Panc1 (cell line): ENCODE measurements around the gene CHTOP. TPM values are rescaled to one million over a fixed set of nuclear protein-coding genes. Genes with fewer than 3 reads are reported as not detected.

Experiments
- ATAC-seq: fragments of 200-7000 bp; cut with Tn5 transposase; 2 replicates; pipeline ENCODE4 v1.9.1; 2020; ENCODE audit warnings: mild to moderate bottlenecking, moderate library complexity
- BruUV-seq: library from RNA; stranded (reverse); fragments of 400-500 nt; replicated peaks from 2 replicates; lab custom pipeline; 2021; lab: Mats Ljungman, UMichigan
- CTCF ChIA-PET: fragments of 300-600 bp; sonication (Branson Sonifier 250); formaldehyde crosslinking; loops from one replicate; lab custom pipeline; 2022; ENCODE audit warnings: antibody characterized with exemption; lab: Charles Lee
- POLR2A ChIA-PET: fragments of 300-600 bp; sonication (Branson Sonifier 250); formaldehyde crosslinking; loops from one replicate; lab custom pipeline; 2022; ENCODE audit warnings: antibody characterized with exemption; lab: Charles Lee
- DNase-seq: peaks from one replicate; pipeline ENCODE4 v3.0.0-alpha.2; 2010; ENCODE audit warnings: low read depth, low spot score
- H3K27ac ChIP-seq: 2 replicates; pipeline ENCODE4 v1.5.1; 2011; ENCODE audit warnings: mild to moderate bottlenecking, low read length, inconsistent platforms
- H3K27me3 ChIP-seq: fragments of 200-500 bp; sonication (Bioruptor generic); 2 replicates; pipeline ENCODE4 v1.6.0; 2014; ENCODE audit warnings: low read length, inconsistent platforms; ENCODE audit not compliant: control insufficient read depth, insufficient read depth
- H3K36me3 ChIP-seq: fragments of 200-500 bp; sonication (Bioruptor generic); 2 replicates; pipeline ENCODE4 v1.5.1; 2014; ENCODE audit warnings: inconsistent platforms, mild to moderate bottlenecking, low read length, moderate library complexity; ENCODE audit not compliant: control insufficient read depth, insufficient read depth
- H3K4me1 ChIP-seq: 2 replicates; pipeline ENCODE4 v1.5.1; 2011; ENCODE audit warnings: inconsistent platforms, mild to moderate bottlenecking, low read length, moderate library complexity; ENCODE audit not compliant: control insufficient read depth, insufficient read depth
- H3K4me3 ChIP-seq, 2 experiments: 2 replicates each; pipeline ENCODE4 v1.5.1; 2011 to 2012; ENCODE audit warnings: low read depth in 2 of 2, low read length in 2 of 2, mild to moderate bottlenecking in 2 of 2, inconsistent platforms in 1 of 2, moderate library complexity in 1 of 2
- H3K9me3 ChIP-seq: fragments of 200-500 bp; sonication (Bioruptor generic); 2 replicates; pipeline ENCODE4 v1.5.1; 2014; ENCODE audit warnings: low read depth, mild to moderate bottlenecking, inconsistent platforms, low read length, moderate library complexity; ENCODE audit not compliant: control insufficient read depth, insufficient read depth
- POLR2AphosphoS5 ChIP-seq: IDR thresholded peaks from 2 replicates; pipeline ENCODE4 v1.6.1; 2012; ENCODE audit warnings: mild to moderate bottlenecking, low read depth, low read length, moderate library complexity
- SIN3A ChIP-seq: IDR thresholded peaks from 2 replicates; pipeline ENCODE4 v1.6.1; 2012; ENCODE audit warnings: low read depth, mild to moderate bottlenecking, low read length, moderate library complexity, borderline replicate concordance; ENCODE audit not compliant: insufficient read depth
- TCF7L2 ChIP-seq: IDR thresholded peaks from 2 replicates; pipeline ENCODE4 v1.6.1; 2011; ENCODE audit warnings: mild to moderate bottlenecking, low read depth, low read length, inconsistent platforms
- in situ Hi-C: cut with HindIII; loops from 2 replicates; pipeline ENCODE4 v1.10.0; 2016; ENCODE audit warnings: low sequenced_read_pairs, low pct_unique_long_range_greater_than_20kb
- intact Hi-C: fragments of 100-400 bp; cut with micrococcal nuclease; formaldehyde crosslinking; loops from one replicate; pipeline ENCODE4 v1.10.0; 2022; ENCODE audit not compliant: unreplicated experiment
- total RNA-seq: library from RNA; stranded (reverse); gene quantifications from one replicate; pipeline ENCODE4 v1.2.1, GENCODE V29; 2021; ENCODE audit not compliant: unreplicated experiment
- TF ChIP-seq, protein P1 (sequence below), 2 experiments: IDR thresholded peaks; 2 replicates each; pipeline ENCODE4 v1.6.1; 2011 to 2012; ENCODE audit warnings: low read depth in 2 of 2, control low read depth in 1 of 2, low read length in 1 of 2, mild to moderate bottlenecking in 1 of 2, moderate library complexity in 1 of 2; ENCODE audit not compliant: insufficient read depth in 1 of 2
- TF ChIP-seq, protein P2 (sequence below): fragments of 450-650 bp; IDR thresholded peaks from 2 replicates; pipeline ENCODE4 v1.5.1; 2017; ENCODE audit warnings: mild to moderate bottlenecking

Gene CHTOP
- total RNA-seq, 1 experiment from 2014 or later: 87.0 TPM

DNA sequence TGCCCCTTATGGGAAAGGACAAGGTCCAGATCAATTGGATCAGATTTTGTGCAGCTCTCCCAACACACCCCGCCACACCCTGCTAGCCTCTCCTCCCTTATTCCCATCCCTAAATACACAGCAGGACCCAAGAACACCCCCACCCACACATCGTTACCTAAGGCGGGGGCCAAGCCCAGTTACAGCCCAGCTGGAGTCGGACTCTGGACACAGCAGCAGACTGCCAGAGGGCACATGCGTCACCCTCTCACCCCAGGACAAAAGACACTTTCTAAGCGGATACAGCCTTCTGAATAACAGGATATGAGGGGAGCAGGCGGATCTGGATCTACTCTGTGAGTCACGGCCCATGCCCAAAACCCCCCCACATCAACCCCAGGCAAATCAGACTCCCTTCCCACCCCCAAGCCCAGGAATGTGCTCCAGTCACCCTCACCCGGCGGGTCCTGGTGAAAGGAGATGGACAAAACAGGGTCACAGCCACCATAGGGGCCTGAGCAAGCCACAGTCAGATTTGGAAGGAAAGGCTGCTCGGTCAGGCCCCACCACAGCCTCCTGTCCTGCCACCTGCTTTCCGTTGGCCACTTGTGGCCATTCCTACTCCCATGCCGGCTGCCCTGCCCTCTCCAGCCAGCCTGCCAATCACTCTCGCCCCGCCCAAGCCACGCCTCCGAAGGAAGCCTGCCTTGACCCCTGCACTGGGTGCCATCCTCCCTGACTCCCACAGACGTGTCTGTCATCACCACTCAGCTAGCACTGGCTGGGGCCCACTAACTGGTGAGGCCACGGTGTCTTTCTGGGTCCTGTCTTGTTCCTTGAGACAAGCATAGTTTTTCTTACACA, 24.9 kb upstream of the CHTOP start:
- H3K9me3 ChIP-seq: no peaks in the 10 kb centered on the region
- no peaks in the 10 kb centered on the region for H3K27me3 ChIP-seq
- POLR2A ChIA-PET: no interaction called here
- in situ Hi-C loops (loop anchor here (25.0 kb wide), 1 partner anchor 247 kb away; the partner anchor contains the start of gene S100A9), intact Hi-C loops (no loop called here)
- H3K36me3 ChIP-seq: no peaks in the 10 kb centered on the region
- no TSS peak for BruUV-seq
- peak; percentile 67 for DNase-seq
- TF ChIP-seq POLR2AphosphoS5: peak; percentile 20; the same call in 1 of the 2 replicates
- TF ChIP-seq, protein P1, sequence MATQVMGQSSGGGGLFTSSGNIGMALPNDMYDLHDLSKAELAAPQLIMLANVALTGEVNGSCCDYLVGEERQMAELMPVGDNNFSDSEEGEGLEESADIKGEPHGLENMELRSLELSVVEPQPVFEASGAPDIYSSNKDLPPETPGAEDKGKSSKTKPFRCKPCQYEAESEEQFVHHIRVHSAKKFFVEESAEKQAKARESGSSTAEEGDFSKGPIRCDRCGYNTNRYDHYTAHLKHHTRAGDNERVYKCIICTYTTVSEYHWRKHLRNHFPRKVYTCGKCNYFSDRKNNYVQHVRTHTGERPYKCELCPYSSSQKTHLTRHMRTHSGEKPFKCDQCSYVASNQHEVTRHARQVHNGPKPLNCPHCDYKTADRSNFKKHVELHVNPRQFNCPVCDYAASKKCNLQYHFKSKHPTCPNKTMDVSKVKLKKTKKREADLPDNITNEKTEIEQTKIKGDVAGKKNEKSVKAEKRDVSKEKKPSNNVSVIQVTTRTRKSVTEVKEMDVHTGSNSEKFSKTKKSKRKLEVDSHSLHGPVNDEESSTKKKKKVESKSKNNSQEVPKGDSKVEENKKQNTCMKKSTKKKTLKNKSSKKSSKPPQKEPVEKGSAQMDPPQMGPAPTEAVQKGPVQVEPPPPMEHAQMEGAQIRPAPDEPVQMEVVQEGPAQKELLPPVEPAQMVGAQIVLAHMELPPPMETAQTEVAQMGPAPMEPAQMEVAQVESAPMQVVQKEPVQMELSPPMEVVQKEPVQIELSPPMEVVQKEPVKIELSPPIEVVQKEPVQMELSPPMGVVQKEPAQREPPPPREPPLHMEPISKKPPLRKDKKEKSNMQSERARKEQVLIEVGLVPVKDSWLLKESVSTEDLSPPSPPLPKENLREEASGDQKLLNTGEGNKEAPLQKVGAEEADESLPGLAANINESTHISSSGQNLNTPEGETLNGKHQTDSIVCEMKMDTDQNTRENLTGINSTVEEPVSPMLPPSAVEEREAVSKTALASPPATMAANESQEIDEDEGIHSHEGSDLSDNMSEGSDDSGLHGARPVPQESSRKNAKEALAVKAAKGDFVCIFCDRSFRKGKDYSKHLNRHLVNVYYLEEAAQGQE (IDR thresholded peaks at IDR 0.05; ENCODE audit: insufficient read depth in 1 of 2, low read depth in 2 of 2, low read length in 1 of 2): no peak
- peak overlapping the region; percentile 33 to 49 for H3K4me3 ChIP-seq
- peaks cover 47% of the 10 kb centered on the region for H3K4me1 ChIP-seq
- ATAC-seq: peak; percentile 80
- H3K27ac ChIP-seq: peak overlapping the region; percentile 79
- CTCF ChIA-PET: no interaction called here

DNA sequence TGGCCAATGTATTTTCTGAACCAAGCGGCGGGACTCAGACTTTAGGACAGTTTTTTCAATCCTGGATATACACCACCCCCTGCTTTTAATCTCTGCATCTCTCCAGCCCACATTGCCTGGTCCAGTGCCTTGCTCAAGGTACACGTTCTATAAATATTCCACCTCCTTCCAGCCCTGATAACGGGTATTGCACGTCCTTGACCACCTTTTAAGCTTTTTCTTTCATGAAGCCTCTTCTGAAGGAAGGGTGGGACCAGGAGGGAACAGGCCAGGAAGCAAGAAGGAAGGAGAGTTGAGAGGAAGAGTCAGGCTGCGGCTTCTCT, 24.3 kb upstream of the CHTOP start:
- peaks cover 47% of the 10 kb centered on the region for H3K4me1 ChIP-seq
- ChIA-PET CTCF (no interaction called here), POLR2A (no interaction called here)
- no peak for TF ChIP-seq TCF7L2
- TF ChIP-seq, protein P1 (IDR thresholded peaks at IDR 0.05; ENCODE audit: insufficient read depth in 1 of 2, low read depth in 2 of 2, low read length in 1 of 2): no peak
- TF ChIP-seq, protein P2, sequence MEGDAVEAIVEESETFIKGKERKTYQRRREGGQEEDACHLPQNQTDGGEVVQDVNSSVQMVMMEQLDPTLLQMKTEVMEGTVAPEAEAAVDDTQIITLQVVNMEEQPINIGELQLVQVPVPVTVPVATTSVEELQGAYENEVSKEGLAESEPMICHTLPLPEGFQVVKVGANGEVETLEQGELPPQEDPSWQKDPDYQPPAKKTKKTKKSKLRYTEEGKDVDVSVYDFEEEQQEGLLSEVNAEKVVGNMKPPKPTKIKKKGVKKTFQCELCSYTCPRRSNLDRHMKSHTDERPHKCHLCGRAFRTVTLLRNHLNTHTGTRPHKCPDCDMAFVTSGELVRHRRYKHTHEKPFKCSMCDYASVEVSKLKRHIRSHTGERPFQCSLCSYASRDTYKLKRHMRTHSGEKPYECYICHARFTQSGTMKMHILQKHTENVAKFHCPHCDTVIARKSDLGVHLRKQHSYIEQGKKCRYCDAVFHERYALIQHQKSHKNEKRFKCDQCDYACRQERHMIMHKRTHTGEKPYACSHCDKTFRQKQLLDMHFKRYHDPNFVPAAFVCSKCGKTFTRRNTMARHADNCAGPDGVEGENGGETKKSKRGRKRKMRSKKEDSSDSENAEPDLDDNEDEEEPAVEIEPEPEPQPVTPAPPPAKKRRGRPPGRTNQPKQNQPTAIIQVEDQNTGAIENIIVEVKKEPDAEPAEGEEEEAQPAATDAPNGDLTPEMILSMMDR: no peak
- TF ChIP-seq POLR2AphosphoS5: no peak
- TF ChIP-seq SIN3A: no peak
- no peak; the same call in 1 of the 2 replicates for ATAC-seq
- DNase-seq: no peak
- no TSS peak for BruUV-seq
- peak overlapping the region in 1 of 2 experiments; percentile 49; a peak in 2 of 4 replicates for H3K4me3 ChIP-seq
- H3K36me3 ChIP-seq: no peaks in the 10 kb centered on the region
- H3K27ac ChIP-seq: peak overlapping the region; percentile 79
- intact Hi-C loops: no loop called here
- in situ Hi-C loops: loop anchor here (25.0 kb wide), 1 partner anchor 247 kb away; the partner anchor contains the start of gene S100A9
- H3K9me3 ChIP-seq: no peaks in the 10 kb centered on the region
- H3K27me3 ChIP-seq: no peaks in the 10 kb centered on the region
